ENCODE measurements around the gene RNF138.

RNF138 gene

GRCh38 chr18:32111706-32112105, 20.0 kb downstream of the RNF138 start:
- Histone ChIP-seq H3K9me3 (ENCODE audit: control extremely low read depth in 1 of 5, control insufficient read depth in 4 of 5, insufficient read depth in 2 of 5, low read depth in 1 of 5, low read length in 4 of 5) (no peaks in the 10 kb centered on the region), H3K27ac (ENCODE audit: insufficient read depth in 1 of 2, low read depth in 1 of 2, low read length in 2 of 2, poor library complexity in 1 of 2, severe bottlenecking in 2 of 2) (no peak overlapping the region), H3K36me3 (ENCODE audit: control insufficient read depth in 4 of 4, insufficient read depth in 4 of 4, low read length in 3 of 4) (peaks cover 6 to 38% (median 25%) of the 10 kb centered on the region in 4 experiments), H3K27me3 (replicated peaks in 2 of 5; ENCODE audit: control insufficient read depth in 4 of 5, insufficient read depth in 5 of 5, low read length in 4 of 5) (no peaks in the 10 kb centered on the region), H3K4me3 (ENCODE audit: control insufficient read depth in 1 of 7, extremely low read depth in 1 of 7, insufficient read depth in 4 of 7, low read depth in 2 of 7, low read length in 6 of 7) (no peak overlapping the region), H3K4me1 (ENCODE audit: control extremely low read depth in 1 of 4, control insufficient read depth in 4 of 4, insufficient read depth in 4 of 4, low read length in 3 of 4) (no peaks in the 10 kb centered on the region)
- 84% methylated on average over 3 of the region's 3 CpGs for WGBS (ENCODE audit: insufficient coverage)
- ChIA-PET CTCF (no interaction called here), POLR2A (interaction anchor here (0.6 kb wide), 1 partner anchor 1034 kb away, joined by 3 read pairs; no protein-coding TSS in a partner anchor)
- DNase-seq = no peak

DNA sequence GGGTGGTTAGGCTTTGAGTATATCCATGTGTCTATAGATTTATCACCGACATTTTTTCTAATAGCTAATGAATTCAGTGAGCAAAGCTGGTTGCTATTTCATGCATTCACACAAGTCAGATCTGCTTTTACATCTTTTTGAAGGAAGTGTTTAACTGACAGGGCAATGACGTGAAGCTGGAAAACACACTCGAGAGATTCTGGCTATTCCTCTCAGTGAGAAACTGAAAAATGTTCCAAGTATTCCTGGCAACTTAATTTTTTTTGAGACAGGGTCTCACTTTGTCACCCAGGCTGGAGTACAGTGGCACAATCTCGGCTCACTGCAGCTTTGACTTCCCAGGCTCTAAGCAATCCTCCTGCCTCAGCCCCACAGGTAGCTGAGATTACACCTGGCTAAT, 21.2 kb downstream of the RNF138 start:
- no peaks in the 10 kb centered on the region for H3K27me3 ChIP-seq (replicated peaks in 2 of 5; ENCODE audit: control insufficient read depth in 4 of 5, insufficient read depth in 5 of 5, low read length in 4 of 5)
- H3K9me3 ChIP-seq (ENCODE audit: control extremely low read depth in 1 of 5, control insufficient read depth in 4 of 5, insufficient read depth in 2 of 5, low read depth in 1 of 5, low read length in 4 of 5) = no peaks in the 10 kb centered on the region
- POLR2A ChIA-PET = no interaction called here
- peaks cover 13 to 43% (median 28%) of the 10 kb centered on the region in 4 experiments for H3K36me3 ChIP-seq (ENCODE audit: control insufficient read depth in 4 of 4, insufficient read depth in 4 of 4, low read length in 3 of 4)
- no peak overlapping the region for H3K27ac ChIP-seq (ENCODE audit: insufficient read depth in 1 of 2, low read depth in 1 of 2, low read length in 2 of 2, poor library complexity in 1 of 2, severe bottlenecking in 2 of 2)
- no peaks in the 10 kb centered on the region for H3K4me1 ChIP-seq (ENCODE audit: control extremely low read depth in 1 of 4, control insufficient read depth in 4 of 4, insufficient read depth in 4 of 4, low read length in 3 of 4)
- DNase-seq = no peak
- WGBS (ENCODE audit: insufficient coverage) = 66% methylated on average over 2 of the region's 4 CpGs
- H3K4me3 ChIP-seq (ENCODE audit: control insufficient read depth in 1 of 7, extremely low read depth in 1 of 7, insufficient read depth in 4 of 7, low read depth in 2 of 7, low read length in 6 of 7) = no peak overlapping the region
- CTCF ChIA-PET = no interaction called here

DNA sequence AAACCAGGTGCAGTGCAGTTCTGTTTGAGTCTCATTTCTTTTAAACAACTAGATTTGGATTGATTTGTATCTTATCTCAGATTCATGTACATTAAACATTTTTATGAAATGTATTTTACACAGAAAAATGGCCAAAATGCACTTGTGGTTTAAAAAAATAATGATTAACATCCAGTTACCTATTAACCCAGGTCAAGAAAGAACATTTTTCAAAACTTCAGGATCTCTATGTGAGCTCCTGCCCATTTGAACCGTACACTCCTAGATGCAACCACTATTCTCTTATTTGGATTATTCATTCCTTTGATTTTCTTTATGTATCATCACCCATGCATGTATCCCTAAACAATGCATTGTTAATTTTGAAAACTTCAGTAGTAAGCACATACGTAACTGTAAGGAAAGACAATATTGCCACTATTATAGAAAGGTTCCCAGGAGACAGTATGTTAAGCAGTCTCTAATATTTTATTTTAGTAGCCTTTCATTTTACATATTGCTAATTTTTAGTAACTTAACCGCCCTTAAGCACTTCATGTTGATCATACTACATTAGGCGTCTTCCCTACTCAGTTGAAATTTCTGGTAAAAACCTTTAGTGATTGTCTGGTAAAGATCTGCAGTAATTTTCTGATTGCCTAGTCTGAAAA, 22.7 kb downstream of the RNF138 start:
- no peak overlapping the region for H3K4me3 ChIP-seq (ENCODE audit: control insufficient read depth in 1 of 7, extremely low read depth in 1 of 7, insufficient read depth in 4 of 7, low read depth in 2 of 7, low read length in 6 of 7)
- POLR2A ChIA-PET = no interaction called here
- H3K27me3 ChIP-seq (replicated peaks in 2 of 5; ENCODE audit: control insufficient read depth in 4 of 5, insufficient read depth in 5 of 5, low read length in 4 of 5) = no peaks in the 10 kb centered on the region
- peaks cover 13 to 49% (median 31%) of the 10 kb centered on the region in 4 experiments for H3K36me3 ChIP-seq (ENCODE audit: control insufficient read depth in 4 of 4, insufficient read depth in 4 of 4, low read length in 3 of 4)
- WGBS (ENCODE audit: insufficient coverage) = 100% methylated on average over 1 of the region's 4 CpGs
- no peaks in the 10 kb centered on the region for H3K9me3 ChIP-seq (ENCODE audit: control extremely low read depth in 1 of 5, control insufficient read depth in 4 of 5, insufficient read depth in 2 of 5, low read depth in 1 of 5, low read length in 4 of 5)
- H3K27ac ChIP-seq (ENCODE audit: insufficient read depth in 1 of 2, low read depth in 1 of 2, low read length in 2 of 2, poor library complexity in 1 of 2, severe bottlenecking in 2 of 2) = no peak overlapping the region
- no peak for DNase-seq
- no peaks in the 10 kb centered on the region for H3K4me1 ChIP-seq (ENCODE audit: control extremely low read depth in 1 of 4, control insufficient read depth in 4 of 4, insufficient read depth in 4 of 4, low read length in 3 of 4)
- CTCF ChIA-PET = interaction anchor here (1.0 to 1.1 kb wide), 2 partner anchors 9 to 11 kb away, joined by 3 to 4 read pairs; no protein-coding TSS in a partner anchor

GRCh38 chr18:32122039-32122438, 30.4 kb downstream of the RNF138 start:
- DNase-seq = no peak
- no peaks in the 10 kb centered on the region for H3K27me3 ChIP-seq (replicated peaks in 2 of 5; ENCODE audit: control insufficient read depth in 4 of 5, insufficient read depth in 5 of 5, low read length in 4 of 5)
- ChIA-PET CTCF (no interaction called here), POLR2A (no interaction called here)
- H3K4me3 ChIP-seq (ENCODE audit: control insufficient read depth in 1 of 7, extremely low read depth in 1 of 7, insufficient read depth in 4 of 7, low read depth in 2 of 7, low read length in 6 of 7) = no peak overlapping the region
- H3K4me1 ChIP-seq (ENCODE audit: control extremely low read depth in 1 of 4, control insufficient read depth in 4 of 4, insufficient read depth in 4 of 4, low read length in 3 of 4) = no peaks in the 10 kb centered on the region
- WGBS (ENCODE audit: insufficient coverage) = 100% methylated on average over 2 of the region's 5 CpGs
- H3K9me3 ChIP-seq (ENCODE audit: control extremely low read depth in 1 of 5, control insufficient read depth in 4 of 5, insufficient read depth in 2 of 5, low read depth in 1 of 5, low read length in 4 of 5) = no peaks in the 10 kb centered on the region
- H3K36me3 ChIP-seq (ENCODE audit: control insufficient read depth in 4 of 4, insufficient read depth in 4 of 4, low read length in 3 of 4) = peaks cover 15 to 56% (median 32%) of the 10 kb centered on the region in 4 experiments
- no peak overlapping the region for H3K27ac ChIP-seq (ENCODE audit: insufficient read depth in 1 of 2, low read depth in 1 of 2, low read length in 2 of 2, poor library complexity in 1 of 2, severe bottlenecking in 2 of 2)

- DNase-seq = no peak
- no CpG with 5 or more reads among the region's 3 CpGs for WGBS (ENCODE audit: insufficient coverage)
- Histone ChIP-seq H3K36me3 (ENCODE audit: control insufficient read depth in 4 of 4, insufficient read depth in 4 of 4, low read length in 3 of 4) (peaks cover 19 to 58% (median 34%) of the 10 kb centered on the region in 4 experiments), H3K4me3 (ENCODE audit: control insufficient read depth in 1 of 7, extremely low read depth in 1 of 7, insufficient read depth in 4 of 7, low read depth in 2 of 7, low read length in 6 of 7) (no peak overlapping the region), H3K9me3 (ENCODE audit: control extremely low read depth in 1 of 5, control insufficient read depth in 4 of 5, insufficient read depth in 2 of 5, low read depth in 1 of 5, low read length in 4 of 5) (no peaks in the 10 kb centered on the region), H3K4me1 (ENCODE audit: control extremely low read depth in 1 of 4, control insufficient read depth in 4 of 4, insufficient read depth in 4 of 4, low read length in 3 of 4) (no peaks in the 10 kb centered on the region), H3K27ac (ENCODE audit: insufficient read depth in 1 of 2, low read depth in 1 of 2, low read length in 2 of 2, poor library complexity in 1 of 2, severe bottlenecking in 2 of 2) (no peak overlapping the region), H3K27me3 (replicated peaks in 2 of 5; ENCODE audit: control insufficient read depth in 4 of 5, insufficient read depth in 5 of 5, low read length in 4 of 5) (no peaks in the 10 kb centered on the region)
- ChIA-PET CTCF (no interaction called here), POLR2A (no interaction called here)
Measured at GRCh38 chr18:32126538-32126937, 34.9 kb downstream of the RNF138 start.

GRCh38 chr18:32135625-32136024, 44.0 kb downstream of the RNF138 start:
- Histone ChIP-seq H3K4me1 (ENCODE audit: control extremely low read depth in 1 of 4, control insufficient read depth in 4 of 4, insufficient read depth in 4 of 4, low read length in 3 of 4) (peaks cover 0 to 11% (median 5%) of the 10 kb centered on the region in 4 experiments), H3K36me3 (ENCODE audit: control insufficient read depth in 4 of 4, insufficient read depth in 4 of 4, low read length in 3 of 4) (peaks cover 6 to 13% (median 10%) of the 10 kb centered on the region in 4 experiments), H3K9me3 (ENCODE audit: control extremely low read depth in 1 of 5, control insufficient read depth in 4 of 5, insufficient read depth in 2 of 5, low read depth in 1 of 5, low read length in 4 of 5) (no peaks in the 10 kb centered on the region), H3K27me3 (replicated peaks in 2 of 5; ENCODE audit: control insufficient read depth in 4 of 5, insufficient read depth in 5 of 5, low read length in 4 of 5) (no peaks in the 10 kb centered on the region), H3K4me3 (ENCODE audit: control insufficient read depth in 1 of 7, extremely low read depth in 1 of 7, insufficient read depth in 4 of 7, low read depth in 2 of 7, low read length in 6 of 7) (no peak overlapping the region), H3K27ac (ENCODE audit: insufficient read depth in 1 of 2, low read depth in 1 of 2, low read length in 2 of 2, poor library complexity in 1 of 2, severe bottlenecking in 2 of 2) (no peak overlapping the region)
- no peak for DNase-seq
- ChIA-PET POLR2A (no interaction called here), CTCF (no interaction called here)
- whole genome bisulfite sequencing (ENCODE audit: insufficient coverage) = no CpG with 5 or more reads among the region's 2 CpGs

DNA sequence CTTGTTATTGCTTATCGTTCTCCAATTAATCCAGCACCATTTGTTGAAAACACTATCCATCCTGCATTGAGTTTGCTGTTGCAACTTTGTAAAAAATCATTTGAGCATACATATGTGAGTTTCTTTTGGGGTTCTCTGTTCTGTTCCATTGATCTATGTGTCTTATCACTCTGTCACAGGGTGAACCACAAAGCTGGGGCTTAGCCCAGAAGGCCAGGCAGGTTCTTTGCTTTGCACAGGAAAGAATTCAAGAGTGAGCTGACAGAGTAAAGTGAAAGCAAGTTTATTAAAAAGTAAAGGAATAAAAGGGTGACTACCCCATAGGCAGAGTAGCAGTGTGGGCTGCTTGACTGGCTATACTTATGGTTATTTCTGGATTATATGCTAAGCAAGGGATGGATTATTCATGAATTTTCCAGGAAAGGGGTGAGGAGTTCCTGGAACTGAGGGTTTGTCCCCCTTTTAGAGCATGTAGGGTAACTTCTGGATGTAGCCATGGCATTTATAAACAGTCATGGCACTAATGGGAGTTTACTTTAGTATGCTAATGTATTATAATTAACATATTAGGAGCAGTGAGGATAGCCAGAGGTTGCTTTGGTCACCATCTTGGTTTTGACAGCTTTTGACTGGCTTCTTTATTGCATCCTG, 46.8 kb downstream of the RNF138 start:
- H3K36me3 ChIP-seq (ENCODE audit: control insufficient read depth in 4 of 4, insufficient read depth in 4 of 4, low read length in 3 of 4) = peaks cover 0 to 2% (median under 1%) of the 10 kb centered on the region in 4 experiments
- POLR2A ChIA-PET = no interaction called here
- peak; percentile 42 to 88 (median 79) for DNase-seq
- no peaks in the 10 kb centered on the region for H3K27me3 ChIP-seq (replicated peaks in 2 of 5; ENCODE audit: control insufficient read depth in 4 of 5, insufficient read depth in 5 of 5, low read length in 4 of 5)
- H3K4me1 ChIP-seq (ENCODE audit: control extremely low read depth in 1 of 4, control insufficient read depth in 4 of 4, insufficient read depth in 4 of 4, low read length in 3 of 4) = peaks cover 0 to 11% (median 5%) of the 10 kb centered on the region in 4 experiments
- CTCF ChIA-PET = interaction anchor here (0.6 kb wide), 1 partner anchor 114 kb away, joined by 3 read pairs; no protein-coding TSS in a partner anchor
- H3K9me3 ChIP-seq (ENCODE audit: control extremely low read depth in 1 of 5, control insufficient read depth in 4 of 5, insufficient read depth in 2 of 5, low read depth in 1 of 5, low read length in 4 of 5) = no peaks in the 10 kb centered on the region
- H3K27ac ChIP-seq (ENCODE audit: insufficient read depth in 1 of 2, low read depth in 1 of 2, low read length in 2 of 2, poor library complexity in 1 of 2, severe bottlenecking in 2 of 2) = peak overlapping the region in 1 of 2 experiments; percentile 74
- WGBS (ENCODE audit: insufficient coverage) = no CpG with 5 or more reads among the region's 1 CpG
- H3K4me3 ChIP-seq (ENCODE audit: control insufficient read depth in 1 of 7, extremely low read depth in 1 of 7, insufficient read depth in 4 of 7, low read depth in 2 of 7, low read length in 6 of 7) = peak overlapping the region in 3 of 7 experiments; percentile 16 to 47 (median 40)
